CD4-positive, alpha-beta T cell treated with Interleukin-15 for 1 hour (primary cell): ENCODE data around the gene EPHB1.

Experiments used
- DNase-seq: peaks from one replicate; pipeline ENCODE4 v3.0.0-alpha.2; 2020

EPHB1 gene

GRCh38 chr3:135235541-135235940 lies 440.5 kb downstream of the EPHB1 start:
- DNase-seq, result no peak

GRCh38 chr3:135237371-135238143 lies 442.5 kb downstream of the EPHB1 start:
- DNase-seq, result no peak

GRCh38 chr3:135238236-135238830 lies 443.3 kb downstream of the EPHB1 start:
- no peak for DNase-seq

GRCh38 chr3:135238871-135239614 lies 444.0 kb downstream of the EPHB1 start:
- no peak for DNase-seq

- no peak for DNase-seq
Measured at GRCh38 chr3:135239615-135239884, 444.5 kb downstream of the EPHB1 start.

- DNase-seq, result no peak
Measured at GRCh38 chr3:135240426-135240825, 445.4 kb downstream of the EPHB1 start.

GRCh38 chr3:135242285-135242684 lies 447.2 kb downstream of the EPHB1 start:
- no peak for DNase-seq

GRCh38 chr3:135243616-135244015 lies 448.6 kb downstream of the EPHB1 start:
- no peak for DNase-seq

- no peak for DNase-seq
Measured at GRCh38 chr3:135246027-135246426, 451.0 kb downstream of the EPHB1 start.

GRCh38 chr3:135248213-135248612 lies 453.2 kb downstream of the EPHB1 start:
- no peak for DNase-seq

- no peak for DNase-seq
Measured at GRCh38 chr3:135249186-135249585, 454.1 kb downstream of the EPHB1 start.

- no peak for DNase-seq
Measured at GRCh38 chr3:135258916-135259315, 463.9 kb downstream of the EPHB1 start.

- DNase-seq, result no peak
Measured at GRCh38 chr3:135260025-135260424, 465.0 kb downstream of the EPHB1 start.

GRCh38 chr3:135261214-135261775 lies 466.2 kb downstream of the EPHB1 start:
- no peak for DNase-seq

- no peak for DNase-seq
Measured at GRCh38 chr3:135261916-135262315, 466.9 kb downstream of the EPHB1 start.

- no peak for DNase-seq
Measured at GRCh38 chr3:135262441-135262840, 467.4 kb downstream of the EPHB1 start.

GRCh38 chr3:135263331-135263730 lies 468.3 kb downstream of the EPHB1 start:
- no peak for DNase-seq

- no peak for DNase-seq
Measured at GRCh38 chr3:135267487-135267886, 472.4 kb downstream of the EPHB1 start.

- no peak for DNase-seq
Measured at GRCh38 chr3:135268941-135269532, 474.0 kb downstream of the EPHB1 start.

GRCh38 chr3:135271177-135272025 lies 476.3 kb downstream of the EPHB1 start:
- DNase-seq, result no peak

- DNase-seq, result no peak
Measured at GRCh38 chr3:135272026-135272669, 477.1 kb downstream of the EPHB1 start.

GRCh38 chr3:135292162-135292561 lies 497.1 kb downstream of the EPHB1 start:
- DNase-seq, result no peak
